GM19395 (cell line): ENCODE results near the gene CELF2.

Source experiments
- ATAC-seq: cut with Tn5 transposase; IDR thresholded peaks from one replicate; pipeline ENCODE4 v1.9.1; 2021; ENCODE audit warnings: mild to moderate bottlenecking, moderate library complexity; ENCODE audit not compliant: unreplicated experiment

Gene CELF2

GRCh38 chr10:11317936-11318670 is 300.4 kb downstream of the CELF2 start:
- ATAC-seq = no peak

DNA sequence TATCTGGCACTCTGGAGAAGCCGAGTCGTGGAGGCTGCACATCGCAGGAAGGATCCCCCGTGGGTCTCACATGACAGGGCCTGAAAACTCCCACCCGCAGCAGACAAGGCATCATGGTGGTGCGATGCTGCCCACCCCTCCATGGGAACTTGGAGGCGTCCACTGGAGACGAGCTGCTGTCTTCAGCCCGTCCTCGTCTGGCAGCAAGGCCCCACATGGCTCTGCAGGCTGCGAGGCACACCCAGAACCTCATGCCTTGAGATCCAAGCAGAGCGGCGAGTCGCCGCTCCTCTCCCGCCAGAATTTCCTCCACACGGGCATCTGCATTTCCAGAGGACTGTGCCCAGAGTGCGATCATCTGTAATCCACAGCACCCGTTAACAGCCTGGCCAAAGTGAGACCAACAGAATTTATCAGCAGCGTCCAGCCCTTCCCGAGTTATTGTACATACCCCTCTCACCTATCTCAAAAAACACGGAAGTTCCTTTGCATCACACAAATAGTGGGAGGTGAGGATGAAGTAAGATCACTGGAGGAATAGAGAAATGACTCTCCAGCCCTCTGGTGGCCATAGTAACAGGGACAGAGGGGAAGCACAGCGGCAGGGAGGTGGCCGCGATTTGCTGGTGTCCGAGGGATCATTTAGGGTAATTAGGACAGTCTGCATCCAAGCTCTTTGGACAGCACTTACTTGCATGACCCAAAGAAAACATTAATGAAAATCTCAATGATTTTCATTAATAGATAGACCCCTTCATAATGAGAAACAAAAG is 301.3 kb downstream of the CELF2 start:
- ATAC-seq = no peak

GRCh38 chr10:11319990-11320602 is 302.4 kb downstream of the CELF2 start:
- ATAC-seq = no peak

DNA sequence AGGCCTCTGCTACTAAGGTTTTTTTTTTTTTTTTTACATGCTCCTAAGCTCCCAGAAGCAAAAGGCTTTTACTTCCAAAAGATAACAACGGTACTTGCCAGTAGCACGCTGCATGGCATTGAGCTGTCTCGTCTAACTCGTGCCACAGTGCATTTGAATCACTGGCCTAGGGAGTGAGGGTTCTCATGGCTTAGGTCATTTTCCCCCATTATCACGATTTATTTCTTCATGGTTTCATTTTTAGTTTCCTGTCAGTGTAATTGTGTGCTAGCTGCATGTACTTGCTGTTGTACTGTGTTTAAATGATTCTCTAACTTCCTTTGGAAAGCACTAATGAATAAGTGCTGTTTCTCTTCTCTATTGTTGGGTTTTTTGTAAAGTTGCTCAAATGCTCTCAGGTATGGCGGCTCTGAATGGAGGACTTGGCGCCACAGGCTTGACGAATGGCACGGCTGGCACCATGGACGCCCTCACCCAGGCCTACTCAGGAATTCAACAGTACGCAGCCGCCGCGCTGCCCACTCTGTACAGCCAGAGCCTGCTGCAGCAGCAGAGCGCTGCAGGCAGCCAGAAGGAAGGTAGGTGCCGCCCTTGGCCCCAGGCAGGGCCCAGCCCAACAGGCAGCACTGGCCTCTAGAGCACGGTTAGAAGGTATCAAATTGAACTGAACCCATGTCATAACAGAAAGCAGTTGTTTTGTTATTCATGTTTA is 303.3 kb downstream of the CELF2 start:
- ATAC-seq = no peak

- ATAC-seq = peak; percentile 75
These were observed 305.0 kb downstream of the CELF2 start for GRCh38 chr10:11322698-11323097.

GRCh38 chr10:11324761-11325321 is 307.2 kb downstream of the CELF2 start:
- no peak for ATAC-seq

DNA sequence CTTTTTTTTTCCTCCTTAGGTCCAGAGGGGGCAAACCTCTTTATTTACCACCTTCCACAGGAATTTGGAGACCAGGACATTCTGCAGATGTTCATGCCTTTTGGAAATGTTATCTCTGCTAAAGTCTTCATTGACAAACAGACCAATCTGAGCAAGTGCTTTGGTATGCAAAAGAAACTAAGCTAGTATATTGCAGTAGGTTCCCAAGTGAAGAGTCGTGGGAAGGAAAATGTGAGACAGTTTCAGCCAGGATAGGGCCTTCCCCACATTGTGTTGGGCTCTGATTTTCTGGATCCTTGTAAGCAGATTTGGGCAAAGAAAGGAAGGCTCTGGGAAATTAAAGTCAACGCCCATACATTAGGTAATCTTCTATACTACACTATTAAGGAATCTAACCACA is 308.1 kb downstream of the CELF2 start:
- no peak for ATAC-seq

DNA sequence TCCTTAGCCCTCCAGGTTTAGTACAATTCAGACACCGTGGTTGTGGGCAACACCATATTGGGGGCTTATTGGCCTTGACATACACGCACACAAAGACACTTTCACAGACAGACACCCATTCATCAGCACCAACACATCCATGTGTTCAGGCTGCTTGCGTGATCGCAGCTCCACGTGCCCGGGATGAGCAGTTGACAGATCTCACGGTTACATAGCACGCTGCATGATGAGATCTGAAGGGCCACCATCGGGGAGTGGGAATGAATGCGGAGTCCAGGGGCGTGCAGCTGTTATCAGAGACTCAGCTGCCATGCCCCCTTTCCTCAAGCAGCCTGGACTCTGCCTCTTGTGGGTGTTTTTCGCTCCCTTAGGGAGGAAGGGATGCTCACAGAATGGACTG is 308.6 kb downstream of the CELF2 start:
- ATAC-seq = no peak

DNA sequence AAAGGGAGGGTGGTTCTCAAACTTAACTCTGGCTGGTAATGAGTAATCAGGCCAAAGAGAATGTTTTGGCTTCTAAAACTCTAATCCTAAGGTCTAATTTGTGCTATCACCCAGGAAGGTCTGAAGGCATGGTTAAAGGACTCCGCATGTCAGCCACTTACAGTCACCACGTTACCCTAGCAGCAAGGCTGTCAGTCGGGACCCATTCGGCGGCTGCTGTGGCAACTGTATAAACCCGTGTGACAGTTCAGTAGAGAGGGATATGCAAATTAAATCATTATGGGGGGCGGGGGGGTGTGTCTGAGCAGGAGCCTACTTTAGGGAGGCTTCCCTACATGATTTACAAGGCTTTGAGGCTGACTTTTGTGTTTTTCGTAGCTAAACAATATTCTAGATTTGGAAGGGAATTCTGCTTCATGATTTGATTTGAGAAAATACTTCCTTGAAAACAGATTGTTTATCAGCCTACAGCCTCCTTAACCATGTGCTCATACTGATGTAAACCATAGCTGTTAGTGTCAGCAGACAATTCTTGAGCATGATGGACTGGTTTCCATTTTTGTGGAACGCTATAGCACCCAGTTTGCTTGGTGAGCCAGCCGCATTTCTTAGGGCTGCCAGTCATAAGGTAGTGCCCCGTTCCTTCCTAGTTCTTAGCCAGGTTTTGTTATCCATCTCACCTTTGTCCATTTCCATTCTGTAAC is 309.4 kb downstream of the CELF2 start:
- no peak for ATAC-seq

DNA sequence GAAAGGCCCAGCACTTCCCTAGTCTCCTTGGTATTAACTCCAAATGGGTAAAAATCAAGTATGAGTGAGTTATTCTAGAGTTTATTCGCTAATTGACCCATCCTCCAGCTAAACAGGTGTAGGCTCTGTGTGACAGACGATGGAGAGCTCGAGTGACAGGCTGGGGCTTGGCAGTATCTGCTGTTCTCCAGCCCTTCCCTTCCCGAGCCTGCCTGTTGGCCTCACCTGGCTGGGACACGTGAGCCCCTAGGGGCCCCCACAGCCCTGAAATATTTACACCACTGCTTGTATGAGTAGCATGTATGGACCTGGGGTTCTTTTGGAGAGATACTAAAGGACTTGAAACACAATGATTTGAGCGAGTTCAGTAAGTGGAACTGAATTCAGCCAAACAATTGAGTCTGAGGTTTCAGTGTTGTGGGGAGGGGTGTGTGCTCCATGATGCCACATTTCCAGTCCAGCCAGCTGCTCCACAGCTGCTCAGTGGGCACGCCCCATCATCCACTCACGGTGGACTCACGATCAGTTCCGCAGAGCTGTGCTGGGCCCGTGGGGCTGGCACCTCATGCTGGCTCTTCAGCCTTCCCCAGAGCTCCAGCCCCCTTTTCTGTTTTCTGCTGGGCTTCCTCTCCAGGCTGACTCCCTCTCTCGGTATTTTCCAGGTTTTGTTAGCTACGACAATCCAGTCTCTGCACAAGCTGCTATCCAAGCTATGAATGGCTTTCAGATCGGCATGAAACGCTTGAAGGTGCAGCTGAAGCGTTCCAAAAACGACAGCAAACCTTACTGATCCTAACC is 310.8 kb downstream of the CELF2 start:
- ATAC-seq = no peak

DNA sequence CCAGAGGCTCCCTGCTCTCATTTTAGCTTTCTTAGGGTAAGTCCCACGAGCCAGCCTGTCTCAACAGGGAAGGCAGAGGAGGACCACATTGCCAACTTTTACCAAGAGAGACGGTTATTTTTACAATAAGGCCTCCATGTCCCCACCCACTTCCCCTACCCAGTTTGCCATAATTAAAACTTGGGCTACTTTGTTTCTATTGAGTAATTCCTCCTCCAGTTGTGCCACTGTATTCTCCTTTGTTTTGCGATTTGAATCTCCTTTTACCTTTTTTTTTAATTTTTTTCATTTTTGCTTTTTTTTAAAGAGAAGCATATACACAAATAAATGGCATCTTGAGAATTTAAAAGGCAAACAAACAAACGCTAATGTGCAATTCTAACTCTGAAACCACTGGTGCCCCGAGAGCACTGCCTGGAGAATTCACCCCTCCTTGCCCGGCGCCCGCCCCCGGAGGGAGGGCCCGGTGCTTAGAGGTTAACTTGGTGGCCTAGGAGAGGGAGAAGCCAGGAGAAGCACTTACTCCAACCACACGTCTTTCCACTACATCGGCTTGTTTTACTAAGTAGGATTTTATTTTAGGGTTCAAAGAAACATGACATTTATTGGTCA is 311.5 kb downstream of the CELF2 start:
- no peak for ATAC-seq

GRCh38 chr10:11330383-11331045 is 312.8 kb downstream of the CELF2 start:
- no peak for ATAC-seq

DNA sequence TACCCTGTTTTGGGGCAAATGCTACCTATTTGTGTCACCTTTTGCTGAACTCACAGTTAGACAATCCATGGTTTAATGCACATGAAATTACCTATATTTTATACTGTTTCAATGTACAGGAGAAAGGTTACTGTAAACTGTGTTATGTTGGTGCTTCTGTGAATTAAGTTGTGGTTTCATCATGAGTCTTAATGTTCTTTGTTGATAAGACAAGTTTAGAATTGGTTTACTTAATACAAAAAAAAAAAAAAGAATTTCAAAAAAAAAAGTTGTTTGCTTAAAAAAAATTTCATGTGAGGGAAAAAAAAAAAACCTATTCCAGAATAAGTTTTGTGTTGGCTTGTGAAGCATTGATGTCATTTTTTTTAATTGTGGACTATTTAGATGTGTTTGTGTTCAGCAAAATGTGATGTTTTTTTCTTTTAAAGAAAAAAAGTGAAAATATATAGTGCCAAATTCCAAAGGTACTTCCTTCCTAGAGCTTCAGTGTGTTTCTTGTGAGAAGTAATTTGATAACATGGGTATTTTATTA is 313.4 kb downstream of the CELF2 start:
- ATAC-seq = no peak

GRCh38 chr10:11331726-11332125 is 314.1 kb downstream of the CELF2 start:
- ATAC-seq = no peak

DNA sequence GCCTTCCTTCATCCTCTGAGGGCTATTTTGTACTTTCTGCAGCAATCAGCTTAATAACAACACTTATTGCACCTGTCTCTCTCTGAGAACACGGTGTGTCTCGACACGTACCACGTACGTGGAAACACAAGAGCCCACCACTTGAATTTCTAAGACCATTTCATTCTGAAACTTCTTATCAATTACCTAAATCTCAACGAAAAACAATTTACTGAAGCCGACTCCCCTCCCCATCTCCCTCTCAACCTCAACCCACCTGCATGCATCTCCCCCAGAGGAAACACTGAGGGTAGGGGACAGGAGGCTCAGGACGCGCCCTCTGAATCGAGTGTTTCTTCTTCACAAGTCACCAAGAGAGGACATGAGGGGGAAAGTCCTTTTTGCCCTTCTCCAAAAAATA is 315.2 kb downstream of the CELF2 start:
- no peak for ATAC-seq

- ATAC-seq = no peak
These were observed 316.8 kb downstream of the CELF2 start for GRCh38 chr10:11334436-11334835.

DNA sequence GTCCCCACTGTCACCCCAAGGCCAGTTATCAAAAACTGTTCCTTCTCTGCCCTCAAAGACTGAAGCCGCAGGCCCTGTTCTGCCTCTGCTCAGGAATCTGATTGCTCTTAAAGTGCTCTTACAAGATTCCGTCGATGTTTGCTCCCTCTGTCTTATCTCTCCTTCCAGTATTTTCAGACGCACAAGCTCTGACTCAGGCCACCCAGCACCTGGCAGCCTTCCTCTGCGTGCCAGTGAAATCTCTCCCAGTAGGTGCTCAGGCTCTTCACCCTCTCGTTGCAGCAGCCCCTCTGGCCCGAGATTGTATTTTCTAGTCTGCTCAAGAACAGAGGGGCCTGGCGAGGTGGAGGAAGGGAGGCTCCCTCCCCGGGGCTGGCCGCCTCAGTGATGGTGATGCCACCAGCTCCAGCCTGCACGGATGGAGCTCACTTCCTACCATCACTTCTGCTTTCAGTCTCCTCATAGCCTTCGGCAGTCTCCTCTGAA is 317.5 kb downstream of the CELF2 start:
- ATAC-seq = no peak

DNA sequence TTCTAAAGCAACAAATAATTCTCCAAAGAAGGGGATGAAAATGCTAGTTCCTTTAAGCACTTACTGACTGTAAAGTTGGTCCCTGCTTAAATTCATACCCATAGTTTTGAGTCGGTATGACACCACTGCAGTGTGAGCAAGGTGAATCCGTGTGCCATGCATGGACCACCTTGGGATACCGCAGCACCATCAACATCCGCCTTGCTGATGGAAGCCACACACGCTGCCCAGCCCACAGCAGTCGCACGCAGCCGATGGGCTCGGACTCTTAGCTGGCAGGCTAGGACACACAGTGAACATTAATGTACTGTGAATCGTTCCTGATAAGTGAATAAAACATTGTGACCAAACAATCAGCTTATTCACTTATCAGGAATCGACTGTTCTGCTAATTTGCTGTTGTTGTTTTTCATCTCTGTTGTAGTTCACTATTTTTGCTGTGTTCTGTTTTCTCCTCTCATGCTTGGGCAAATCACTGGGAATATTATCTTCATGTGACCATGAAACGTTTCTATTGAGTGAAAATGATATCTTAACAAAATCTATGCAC is 318.3 kb downstream of the CELF2 start:
- ATAC-seq = no peak
